NT2/D1 (cell line): ENCODE data around the gene PLVAP.

ENCODE experiments used
- YY1 ChIP-seq: IDR thresholded peaks from 2 replicates; pipeline ENCODE4 v1.6.1; 2011; ENCODE audit not compliant: insufficient read length, insufficient read depth
- ZNF274 ChIP-seq: IDR thresholded peaks from 2 replicates; pipeline ENCODE4 v1.6.1; 2011; ENCODE audit warnings: mild to moderate bottlenecking, low read depth, low read length

GRCh38 chr19:17303940-17304267 is 73.2 kb downstream of the PLVAP start:
- TF ChIP-seq YY1 (no peak), ZNF274 (no peak)
